Nucleus accumbens (tissue), 56 donors: Measurements from ENCODE around the gene UBL3.

Experiments used
- DNase-seq, 56 donors: peaks; one replicate each; lab custom pipeline; 2025; lab: John Stamatoyannopoulos, UW

Gene UBL3

DNA sequence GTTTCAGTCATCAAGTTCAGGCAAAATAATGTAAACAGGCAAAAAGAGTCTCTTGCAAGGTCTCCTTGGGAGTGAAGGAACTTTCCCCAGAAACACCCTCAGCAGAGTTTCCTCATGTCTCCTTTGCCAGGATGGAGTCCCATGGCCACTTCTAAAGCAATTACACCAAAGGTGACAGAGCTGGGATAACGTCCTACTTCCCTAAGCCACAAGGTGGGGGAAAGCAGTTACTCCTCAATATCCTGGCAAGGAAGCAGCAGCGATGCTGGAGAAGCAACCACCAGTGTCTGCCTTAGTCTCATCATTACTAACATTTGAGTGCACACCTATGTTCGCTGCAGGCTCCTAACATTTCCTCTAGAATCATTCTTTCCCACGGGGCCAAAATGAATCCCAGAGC is 88.6 kb downstream of the UBL3 start:
- no peak for DNase-seq

DNA sequence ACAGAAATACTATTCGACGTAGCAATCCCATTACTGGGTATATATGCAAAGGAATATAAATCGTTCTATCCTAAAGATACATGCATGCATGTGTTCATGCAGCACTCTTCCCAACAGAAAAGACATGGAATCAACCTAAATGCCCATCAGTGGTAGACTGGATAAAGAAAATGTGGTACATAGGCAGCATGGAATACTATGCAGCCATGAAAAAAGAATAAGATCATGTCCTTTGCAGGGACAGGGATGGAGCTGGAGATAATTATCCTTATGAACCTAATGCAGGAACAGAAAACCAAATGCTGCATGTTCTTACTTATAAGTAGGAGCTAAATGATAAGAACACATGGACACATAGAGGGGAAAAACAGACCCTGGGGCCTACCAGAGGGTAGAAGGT is 89.3 kb downstream of the UBL3 start:
- DNase-seq: no peak

DNA sequence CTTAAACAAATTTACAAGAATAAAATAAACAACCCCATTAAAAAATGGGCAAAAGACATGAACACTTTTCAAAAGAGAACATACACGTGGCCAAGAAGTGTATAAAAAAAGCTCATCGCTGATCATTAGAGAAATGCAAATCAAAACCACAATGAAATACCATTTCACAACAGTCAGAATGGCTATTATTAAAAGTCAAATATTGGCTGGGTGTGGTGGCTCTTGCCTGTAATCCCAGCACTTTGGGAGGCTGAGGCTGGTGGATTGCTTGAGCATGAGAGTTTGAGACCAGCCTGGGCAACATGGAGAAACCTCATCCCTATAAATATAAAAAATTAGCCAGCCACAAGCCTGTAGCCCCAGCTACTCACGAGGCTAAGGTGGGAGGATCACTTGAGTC is 89.9 kb downstream of the UBL3 start:
- DNase-seq: no peak

DNA sequence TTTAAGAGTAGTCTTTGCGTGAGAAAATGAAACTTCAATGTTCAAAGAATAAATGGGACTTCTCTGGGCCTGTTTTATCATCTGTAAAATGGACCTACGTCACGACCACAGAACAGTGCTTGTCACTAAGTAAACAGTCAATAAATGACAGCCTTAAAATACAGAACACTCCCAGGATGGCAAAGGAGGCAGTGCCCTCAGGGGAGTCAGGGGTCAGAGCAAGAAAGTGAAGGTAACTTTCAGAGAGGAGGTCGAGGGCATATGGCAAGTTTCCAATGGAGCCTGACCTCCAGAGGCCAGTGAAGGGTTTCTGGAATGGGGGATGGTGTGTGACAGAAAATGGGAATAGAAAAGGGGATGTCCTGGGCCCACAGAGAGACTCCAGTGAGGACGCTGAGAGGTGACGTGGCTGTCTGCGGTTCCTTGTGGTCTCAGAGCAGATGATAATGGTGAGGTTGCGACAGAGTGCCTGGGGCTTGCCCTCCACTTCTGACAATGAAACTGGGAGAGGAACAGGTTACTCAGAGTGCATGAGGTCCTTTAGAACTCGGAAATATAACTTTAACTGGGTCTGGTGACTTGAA is 91.8 kb downstream of the UBL3 start:
- peak in 5 of 56 donors; percentile 10 to 27 (median 14) for DNase-seq

DNA sequence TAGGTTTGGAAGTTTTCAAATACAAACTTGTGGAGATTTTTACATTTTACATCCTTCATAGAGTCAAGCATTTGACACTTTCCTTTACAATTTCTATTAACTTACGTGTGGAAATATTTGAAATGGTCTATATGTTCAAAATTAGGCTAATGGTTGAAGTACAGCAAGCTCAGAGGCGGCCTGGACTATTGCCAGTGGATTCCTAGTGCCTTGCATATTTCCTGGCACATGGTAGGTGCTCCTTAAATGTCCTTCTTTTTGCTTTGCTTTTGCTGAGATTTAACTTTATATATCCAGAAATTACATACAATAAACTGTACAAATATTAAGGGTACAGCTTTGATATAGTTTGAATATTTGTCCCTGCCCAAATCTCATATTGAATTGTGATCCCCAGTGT is 93.9 kb downstream of the UBL3 start:
- no peak for DNase-seq

DNA sequence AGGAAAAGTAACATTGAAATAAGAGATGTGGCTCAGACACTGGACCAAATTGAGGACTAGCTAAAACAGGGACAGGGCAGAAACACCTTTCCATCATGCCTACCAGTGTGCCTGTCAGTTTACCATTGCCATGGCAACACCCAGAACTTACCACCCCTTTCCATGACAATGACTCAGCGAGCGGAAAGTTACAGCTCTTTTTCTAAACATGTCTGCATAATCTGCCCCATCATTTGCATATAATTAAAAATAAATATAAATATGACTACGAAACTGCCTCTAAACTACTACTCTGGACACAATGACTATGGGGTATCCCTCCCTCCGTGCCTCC is 96.0 kb downstream of the UBL3 start:
- peak in 7 of 56 donors; percentile 10 to 43 (median 19) for DNase-seq

DNA sequence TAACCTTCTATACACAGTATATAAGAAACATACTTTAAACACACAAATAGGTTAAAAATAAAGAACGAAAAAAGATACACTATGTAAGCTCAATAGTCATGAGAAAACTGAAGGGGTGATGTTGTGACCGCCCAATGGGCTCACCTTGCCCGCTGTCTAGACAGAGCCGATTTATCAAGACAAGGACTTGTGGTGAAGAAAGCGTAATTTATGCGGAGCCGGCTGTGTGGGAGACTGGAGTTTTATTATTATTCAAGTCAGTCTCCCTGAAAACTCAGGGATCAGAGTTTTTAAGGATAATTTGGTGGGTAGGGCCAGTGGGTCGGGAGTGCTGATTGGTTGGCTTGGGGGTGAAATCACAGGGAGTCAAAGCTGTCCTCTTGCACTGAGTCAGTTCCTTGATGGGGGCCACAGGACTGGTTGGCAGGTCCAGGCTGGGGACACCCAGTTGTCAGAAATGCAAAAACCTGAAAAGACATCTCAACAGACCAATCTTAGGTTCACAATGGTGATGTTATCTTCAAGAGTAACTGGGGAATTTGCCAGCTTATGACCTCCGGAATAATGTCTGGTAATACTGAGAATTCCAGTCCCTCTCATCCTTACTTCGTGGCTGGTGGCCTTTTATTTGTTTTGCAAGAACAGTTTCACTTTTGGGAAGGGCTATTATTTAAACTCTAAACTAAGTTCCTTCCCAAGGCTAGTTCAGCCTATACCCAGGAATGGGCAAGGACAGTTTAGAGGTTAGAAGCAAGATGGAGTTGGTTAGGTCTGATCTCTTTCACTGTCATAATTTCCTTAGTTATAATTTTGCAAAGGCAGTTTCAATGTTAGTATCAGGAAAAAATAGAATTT is 96.6 kb downstream of the UBL3 start:
- peak in 1 of 56 donors; percentile 11 for DNase-seq

DNA sequence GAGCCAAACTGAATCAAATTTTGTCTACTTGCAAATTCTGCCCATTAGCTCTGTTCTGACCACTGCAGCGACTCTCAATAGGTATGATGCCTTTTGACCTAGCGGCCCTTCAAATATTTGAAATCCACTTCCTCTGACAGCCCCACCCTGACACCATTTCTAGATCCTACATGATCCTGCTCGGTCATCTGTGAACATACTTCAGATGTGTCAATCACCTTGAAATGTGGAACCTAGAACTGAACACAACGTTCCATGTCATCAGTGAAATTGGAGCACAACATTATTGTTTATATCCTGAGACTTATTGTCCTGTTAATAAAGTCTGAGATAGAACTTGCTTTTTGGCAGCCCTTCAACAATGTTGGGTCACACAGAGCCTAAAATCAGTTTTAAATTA is 98.2 kb downstream of the UBL3 start:
- no peak for DNase-seq

DNA sequence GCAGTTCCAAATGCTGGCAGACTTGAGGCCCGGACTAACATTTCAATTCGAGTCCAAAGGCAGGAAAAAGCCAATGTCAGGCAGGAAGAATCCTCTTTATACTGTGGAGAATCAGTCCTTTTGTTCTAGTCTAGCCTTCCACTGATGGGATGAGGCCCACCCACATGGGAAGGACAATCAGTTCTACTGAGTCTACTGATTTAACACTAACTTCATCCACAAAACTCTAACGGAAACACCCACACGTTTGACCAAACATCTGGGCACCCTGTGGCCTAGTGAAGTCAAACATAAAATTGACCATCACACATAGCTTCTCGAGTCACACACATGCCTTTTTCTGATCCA is 100.3 kb downstream of the UBL3 start:
- no peak for DNase-seq

DNA sequence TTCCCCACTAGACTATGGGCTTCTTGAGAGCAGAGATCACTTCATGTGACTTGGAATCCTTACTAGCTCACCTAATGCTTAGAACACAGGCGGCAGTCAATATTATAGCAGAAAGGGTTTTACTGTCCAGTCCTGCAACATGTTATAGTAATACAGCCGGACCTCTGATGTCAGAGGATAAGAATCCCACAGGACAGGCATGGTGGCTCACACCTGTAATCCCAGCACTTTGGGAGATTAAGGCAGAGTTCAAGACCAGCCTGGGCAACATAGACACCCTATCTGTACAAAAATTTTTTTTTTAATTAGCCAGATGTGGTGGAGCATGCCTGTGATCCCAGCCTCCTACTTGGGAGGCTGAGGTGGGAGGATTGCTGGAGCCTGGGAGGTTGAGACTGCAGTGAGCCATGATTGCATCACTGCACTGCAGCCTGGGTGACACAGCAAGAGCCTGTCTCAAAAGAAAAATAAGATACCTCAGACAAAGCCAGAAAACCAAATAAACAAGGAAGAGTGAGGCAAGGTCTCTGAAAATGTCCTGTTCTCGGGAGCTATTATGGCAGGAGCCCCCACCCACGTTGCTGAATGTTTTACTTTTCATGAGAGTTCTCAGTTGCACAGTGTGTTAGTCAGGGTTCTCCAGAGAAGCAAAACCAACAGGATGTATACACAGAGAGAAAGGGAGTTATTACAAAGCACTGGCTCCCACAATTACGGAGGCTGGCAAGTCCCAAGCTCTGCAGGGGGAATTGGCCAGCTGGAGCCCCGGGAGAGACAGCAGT is 100.8 kb downstream of the UBL3 start:
- DNase-seq: no peak

DNA sequence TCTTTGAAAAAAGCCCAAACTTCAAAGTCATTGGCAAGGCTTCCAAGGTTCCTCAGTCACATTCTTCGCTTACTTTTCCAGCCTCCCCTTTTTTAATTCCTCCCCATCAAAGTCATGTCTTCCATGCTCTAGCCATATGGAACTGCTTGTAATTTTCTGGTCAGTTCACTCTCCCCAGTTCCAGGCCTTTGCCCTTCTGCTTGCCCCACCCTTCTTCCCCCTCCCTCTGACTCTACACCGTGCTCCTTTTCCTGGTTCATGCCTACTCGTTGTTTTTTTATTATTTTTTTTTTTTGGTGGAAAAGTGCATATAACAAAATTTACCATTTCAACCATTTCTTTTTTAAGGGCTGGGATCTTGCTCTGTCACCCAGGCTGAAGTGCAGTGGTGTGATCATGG is 102.3 kb downstream of the UBL3 start:
- DNase-seq: no peak

DNA sequence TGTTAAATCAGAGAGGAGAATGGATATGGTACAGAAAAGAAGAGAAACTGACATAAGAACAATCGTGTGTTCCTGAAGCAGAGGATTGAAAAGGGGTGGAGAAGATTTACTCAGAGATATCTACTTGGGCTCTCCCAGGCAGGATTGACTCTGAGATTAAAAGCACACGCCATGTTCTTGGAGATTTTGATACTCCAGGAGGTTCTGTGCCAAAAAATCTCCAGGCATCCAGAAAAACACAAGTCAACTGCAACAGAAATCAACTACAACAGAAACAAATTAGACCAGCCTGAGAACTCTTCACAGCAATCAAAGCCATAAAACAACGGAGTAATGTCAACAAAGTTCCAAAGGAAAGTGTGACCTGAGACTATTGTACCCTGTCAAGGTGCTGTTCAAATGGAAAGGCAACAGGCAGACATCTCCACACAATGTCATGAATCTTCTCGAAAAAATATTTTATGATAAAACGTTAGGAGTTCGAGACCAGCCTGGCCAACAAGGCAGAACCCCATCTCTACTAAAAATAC is 104.2 kb downstream of the UBL3 start:
- no peak for DNase-seq

DNA sequence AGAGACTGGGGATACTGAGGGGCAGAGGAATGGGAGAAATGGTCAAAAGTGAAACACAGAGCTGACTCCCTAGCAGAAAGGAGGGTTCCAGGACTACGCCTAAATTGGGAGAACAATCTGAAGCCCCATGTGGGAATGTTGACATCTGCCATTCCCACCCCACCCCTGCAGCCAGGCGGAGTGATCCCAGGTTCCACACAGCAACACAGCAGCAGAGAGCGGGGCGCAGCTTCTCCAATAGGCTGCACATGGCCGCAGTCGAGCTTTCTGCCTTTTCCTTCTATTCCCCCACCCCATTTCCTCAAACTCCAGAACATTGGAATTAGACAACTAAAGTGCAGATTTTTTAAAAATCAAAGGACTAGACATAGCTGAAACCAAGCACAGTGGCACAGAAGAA is 104.7 kb downstream of the UBL3 start:
- no peak for DNase-seq

DNA sequence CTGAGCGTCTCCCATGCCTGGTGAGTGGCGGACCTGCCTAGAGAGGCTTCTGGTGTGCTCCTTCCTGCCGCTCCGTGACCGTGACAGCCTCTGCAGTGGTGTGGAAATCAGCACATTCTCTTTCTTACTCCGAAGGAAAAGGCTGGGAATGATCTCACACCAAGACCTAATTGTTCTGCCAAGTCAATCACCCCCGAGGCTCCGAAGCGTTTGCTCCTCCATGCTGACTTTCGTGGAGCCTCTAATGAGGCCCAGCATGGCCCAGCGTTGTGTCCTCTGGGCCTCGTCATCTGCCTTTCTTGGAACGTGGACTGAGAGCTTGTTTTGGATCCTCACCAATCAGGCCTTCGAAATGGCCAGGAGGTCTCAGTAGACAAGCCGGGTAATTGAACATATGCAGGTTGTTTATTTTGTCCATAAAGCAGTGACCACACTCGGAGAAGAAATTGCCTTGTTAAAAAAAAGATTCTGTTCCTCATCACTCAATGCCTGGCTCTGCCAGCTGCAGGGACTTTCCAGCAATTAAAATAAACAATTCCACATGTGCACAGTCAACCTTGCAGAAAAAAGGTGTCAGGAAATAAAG is 107.1 kb downstream of the UBL3 start:
- DNase-seq: no peak

DNA sequence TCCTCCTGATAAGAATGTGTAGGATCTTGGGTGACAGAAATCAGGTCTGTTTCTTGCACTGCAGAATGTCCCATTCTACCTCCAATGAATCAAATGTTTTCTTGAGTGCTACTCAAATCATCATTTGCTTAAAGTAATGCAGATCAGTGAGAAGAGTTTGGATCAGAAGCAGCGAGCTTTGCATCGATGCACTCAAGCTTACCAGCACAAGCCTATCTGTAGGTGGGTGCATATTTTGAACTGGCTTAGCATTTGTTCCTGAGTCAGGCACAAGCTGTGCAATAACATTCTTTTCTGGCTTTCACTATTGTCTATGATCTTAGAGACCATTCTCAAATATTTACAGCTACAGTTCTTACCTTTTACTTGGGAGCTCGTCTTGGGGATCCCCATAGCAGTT is 109.5 kb downstream of the UBL3 start:
- peak in 6 of 56 donors; percentile 11 to 34 (median 23) for DNase-seq

DNA sequence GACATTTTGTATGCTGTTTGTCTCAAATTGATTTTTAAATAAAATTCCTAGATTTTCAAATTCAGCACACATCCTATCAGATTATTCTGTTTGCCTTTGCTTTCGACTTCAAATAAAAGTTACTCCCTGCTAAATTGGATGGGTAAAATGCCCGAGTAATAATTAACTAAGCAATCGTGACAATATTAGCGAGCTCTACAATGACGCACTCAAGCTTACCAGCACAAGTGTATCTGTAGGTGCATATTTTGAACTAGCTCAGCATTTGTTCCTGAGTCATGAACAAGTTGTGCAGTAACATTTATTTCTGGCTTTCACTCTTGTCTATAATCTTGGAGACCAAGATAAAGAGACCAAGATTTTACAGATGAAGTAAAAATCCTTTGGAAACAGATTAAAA is 113.4 kb downstream of the UBL3 start:
- DNase-seq: no peak

DNA sequence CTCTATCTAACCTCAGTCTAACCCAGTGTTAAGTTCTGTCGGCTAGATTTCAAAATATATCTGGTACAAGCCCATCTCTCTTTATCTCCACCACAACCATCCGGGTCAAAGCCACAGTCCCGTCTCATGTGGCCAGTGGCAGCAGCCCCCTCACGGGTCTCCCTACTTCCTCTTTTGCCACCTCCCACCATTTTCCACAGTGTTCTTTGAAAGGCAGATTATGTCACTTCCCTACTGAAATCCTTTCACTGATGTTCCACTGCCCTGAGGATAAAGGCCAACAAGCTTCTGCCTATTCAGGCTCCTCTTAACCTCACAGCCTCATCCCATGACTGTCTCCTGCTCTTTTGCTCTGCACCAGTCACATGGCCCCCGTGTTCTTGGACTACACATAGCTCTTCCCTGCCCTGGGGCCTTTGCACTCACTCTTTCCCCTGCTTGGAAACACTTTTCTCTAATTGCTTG is 117.2 kb downstream of the UBL3 start:
- DNase-seq: no peak

DNA sequence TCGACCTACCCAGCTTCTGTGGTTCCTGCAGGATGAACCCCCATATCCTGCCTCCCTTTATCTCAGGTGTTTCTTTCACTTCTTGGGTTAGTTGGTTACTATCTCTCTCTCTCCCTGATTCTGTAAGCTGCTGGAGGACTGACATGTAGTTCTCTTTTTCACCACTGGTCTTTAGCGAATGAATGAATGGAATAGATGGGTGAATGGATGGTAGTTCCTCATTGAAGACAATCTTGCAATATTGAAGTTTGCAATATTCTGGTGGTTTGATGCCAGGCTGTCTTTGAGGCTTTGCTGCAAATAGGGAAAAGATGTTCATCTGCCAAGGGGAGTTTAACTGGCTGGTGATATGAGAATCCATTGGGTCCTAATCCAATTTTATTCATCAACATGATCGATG is 120.2 kb downstream of the UBL3 start:
- no peak for DNase-seq

DNA sequence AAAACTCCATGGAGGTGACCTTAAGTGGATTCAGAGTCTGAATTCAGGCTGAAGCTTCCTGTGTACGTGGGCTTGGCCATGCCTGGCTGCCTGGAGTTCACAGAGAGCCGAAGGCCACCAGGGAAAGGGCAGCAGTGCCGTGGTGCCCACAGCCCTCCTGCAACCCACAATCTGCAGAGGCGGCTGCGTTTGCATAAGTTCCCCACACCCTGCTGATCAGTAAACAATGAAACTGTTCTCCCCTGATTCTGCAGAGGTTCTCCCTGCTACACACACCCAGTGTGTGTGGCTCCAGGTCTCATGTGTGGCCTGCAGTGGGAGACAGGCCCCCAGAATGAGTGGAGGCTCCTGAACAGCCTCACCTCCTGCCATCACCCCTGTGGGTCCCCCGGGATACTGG is 128.0 kb downstream of the UBL3 start:
- DNase-seq: no peak

DNA sequence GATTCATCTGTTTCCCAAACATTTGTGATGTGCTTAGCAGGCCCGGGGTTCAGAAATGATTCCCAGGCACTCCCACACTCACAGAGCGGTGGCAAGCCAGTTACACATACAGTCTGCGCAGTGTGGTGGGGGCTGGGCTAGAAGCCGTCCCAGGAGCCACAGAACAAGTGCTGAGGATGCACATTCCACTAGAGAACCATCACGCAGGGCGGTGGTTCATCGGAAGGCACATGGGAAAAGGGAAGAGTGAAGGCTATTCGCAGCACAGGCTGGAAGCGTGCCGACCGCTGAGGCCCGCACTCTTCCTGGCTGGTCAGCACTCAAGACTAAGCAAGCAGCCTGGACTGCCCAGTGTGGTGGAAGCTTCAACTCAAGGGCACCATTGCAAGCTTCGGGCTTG is 128.7 kb downstream of the UBL3 start:
- no peak for DNase-seq

DNA sequence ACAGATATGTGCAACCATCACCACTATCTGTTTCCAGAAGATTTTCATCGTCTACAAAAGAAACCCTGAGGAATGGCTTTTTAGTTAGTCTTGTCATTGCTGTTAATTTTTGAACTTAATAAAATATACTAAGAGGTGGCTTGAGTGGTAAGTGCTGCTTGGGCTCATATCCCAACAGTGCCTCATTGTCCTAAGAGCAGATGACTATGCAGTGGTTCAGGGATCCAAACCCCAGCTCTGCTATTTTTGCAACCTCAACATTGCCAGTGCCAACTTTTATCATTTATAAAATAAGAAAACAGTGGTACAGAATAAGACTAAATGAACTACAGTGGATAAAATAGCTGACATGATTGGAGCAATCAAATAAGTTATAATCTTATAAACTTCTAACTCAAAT is 131.7 kb downstream of the UBL3 start:
- no peak for DNase-seq
